Vagina (tissue), 2 donors: ENCODE measurements around the gene C1QTNF8. TPM values are rescaled to one million over a fixed set of nuclear protein-coding genes. Genes with fewer than 3 reads are reported as not detected.

Experiments
- DNase-seq, 2 donors: peaks; one replicate each; pipeline ENCODE4 v3.0.0-alpha.2; 2017; ENCODE audit errors: extremely low spot score in 2 of 2
- H3K27ac ChIP-seq: fragments of 200-600 bp; sonication (generic); one replicate; pipeline ENCODE4 v1.5.1; 2019
- H3K27me3 ChIP-seq: fragments of 200-600 bp; sonication (generic); one replicate; pipeline ENCODE4 v1.5.1; 2019
- H3K36me3 ChIP-seq, 2 donors: fragments of 200-600 bp; sonication (generic); one replicate each; pipeline ENCODE4 v1.5.1; 2017 to 2019
- H3K4me1 ChIP-seq: fragments of 200-600 bp; sonication (generic); one replicate; pipeline ENCODE4 v1.5.1; 2019
- H3K4me3 ChIP-seq, 2 donors: fragments of 200-600 bp; sonication (generic); 1 replicate in 1 of 2; 2 replicates in 1 of 2; pipeline ENCODE4 v1.5.1; 2016 to 2019
- H3K9me3 ChIP-seq: fragments of 200-600 bp; sonication (generic); one replicate; pipeline ENCODE4 v1.5.1; 2019
- POLR2A ChIP-seq, 2 donors: fragments of 450-650 bp; IDR thresholded peaks; one replicate each; pipeline ENCODE4 v1.6.1; 2017; ENCODE audit warnings: antibody characterized with exemption in 2 of 2, mild to moderate bottlenecking in 2 of 2, moderate library complexity in 2 of 2
- POLR2AphosphoS5 ChIP-seq, 2 donors: sonication (generic); formaldehyde crosslinking; IDR thresholded peaks; one replicate each; pipeline ENCODE4 v1.9.0; 2017; ENCODE audit warnings: antibody characterized with exemption in 2 of 2, mild to moderate bottlenecking in 2 of 2, low read depth in 1 of 2; ENCODE audit not compliant: insufficient read depth in 1 of 2
- intact Hi-C: fragments of 100-400 bp; cut with DNase I; formaldehyde crosslinking; loops from one replicate; pipeline ENCODE4 v1.15.1; 2023
- total RNA-seq: library from RNA; depleted of rRNA; stranded (reverse); fragments of >200 nt; gene quantifications from one replicate; pipeline ENCODE4 v1.2.3, GENCODE V29; 2016
- TF ChIP-seq, protein P1 (sequence below), 3 experiments: fragments of 450-650 bp in 2 of 3; fragments of 200-600 bp in 1 of 3; sonication (generic) in 1 of 3; IDR thresholded peaks; one replicate each; pipeline ENCODE4 v1.5.1; 2017 to 2019; ENCODE audit warnings: antibody characterized with exemption in 3 of 3, mild to moderate bottlenecking in 2 of 3, moderate library complexity in 2 of 3

C1QTNF8 gene
- total RNA-seq, 1 donor from 2014 or later: not detected

DNA sequence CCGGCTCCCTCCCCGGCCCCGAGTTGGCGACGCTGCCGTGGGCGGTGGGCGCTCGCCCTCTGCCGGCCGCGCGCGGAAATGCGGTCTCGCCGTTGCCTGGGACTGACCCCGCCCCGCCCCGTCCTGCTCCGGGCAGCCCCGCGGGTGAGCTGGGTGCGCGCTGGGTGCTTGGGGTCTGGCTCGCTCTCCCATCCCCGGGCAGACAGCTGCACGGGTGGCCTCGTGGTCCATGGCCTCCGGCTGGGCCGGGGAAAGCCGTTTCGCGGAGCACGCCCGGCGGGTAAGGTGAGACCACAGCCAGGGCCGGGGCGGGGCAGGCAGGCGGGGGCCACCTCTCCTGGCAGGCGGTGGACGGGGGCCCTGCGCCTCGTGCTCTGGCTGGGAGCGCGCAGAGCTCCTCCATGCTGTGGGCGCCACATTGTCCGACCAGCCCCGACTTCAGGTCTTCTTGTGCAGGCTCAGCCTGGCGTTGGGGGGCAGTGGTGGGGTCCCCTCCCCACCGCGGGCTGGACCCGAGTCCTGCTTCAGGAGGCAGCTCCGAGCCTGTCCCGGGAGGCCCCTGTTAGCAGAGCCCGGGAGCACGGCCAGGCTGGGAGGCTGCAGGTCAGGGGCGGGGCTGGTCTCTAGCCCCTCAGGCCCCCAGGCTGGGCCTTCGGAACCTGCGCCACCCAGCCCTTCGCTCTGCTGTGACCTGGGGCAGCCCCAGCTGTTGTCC is 7.0 kb upstream of the C1QTNF8 start:
- no peak for DNase-seq
- TF ChIP-seq, protein P1, sequence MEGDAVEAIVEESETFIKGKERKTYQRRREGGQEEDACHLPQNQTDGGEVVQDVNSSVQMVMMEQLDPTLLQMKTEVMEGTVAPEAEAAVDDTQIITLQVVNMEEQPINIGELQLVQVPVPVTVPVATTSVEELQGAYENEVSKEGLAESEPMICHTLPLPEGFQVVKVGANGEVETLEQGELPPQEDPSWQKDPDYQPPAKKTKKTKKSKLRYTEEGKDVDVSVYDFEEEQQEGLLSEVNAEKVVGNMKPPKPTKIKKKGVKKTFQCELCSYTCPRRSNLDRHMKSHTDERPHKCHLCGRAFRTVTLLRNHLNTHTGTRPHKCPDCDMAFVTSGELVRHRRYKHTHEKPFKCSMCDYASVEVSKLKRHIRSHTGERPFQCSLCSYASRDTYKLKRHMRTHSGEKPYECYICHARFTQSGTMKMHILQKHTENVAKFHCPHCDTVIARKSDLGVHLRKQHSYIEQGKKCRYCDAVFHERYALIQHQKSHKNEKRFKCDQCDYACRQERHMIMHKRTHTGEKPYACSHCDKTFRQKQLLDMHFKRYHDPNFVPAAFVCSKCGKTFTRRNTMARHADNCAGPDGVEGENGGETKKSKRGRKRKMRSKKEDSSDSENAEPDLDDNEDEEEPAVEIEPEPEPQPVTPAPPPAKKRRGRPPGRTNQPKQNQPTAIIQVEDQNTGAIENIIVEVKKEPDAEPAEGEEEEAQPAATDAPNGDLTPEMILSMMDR (IDR thresholded peaks at IDR 0.05): peak; percentile 48 to 56 (median 51)
- no peak for TF ChIP-seq POLR2AphosphoS5 (IDR thresholded peaks at IDR 0.05; ENCODE audit: insufficient read depth in 1 of 2, low read depth in 1 of 2)
- H3K4me3 ChIP-seq: peak overlapping the region in 1 of 2 donors; percentile 2

DNA sequence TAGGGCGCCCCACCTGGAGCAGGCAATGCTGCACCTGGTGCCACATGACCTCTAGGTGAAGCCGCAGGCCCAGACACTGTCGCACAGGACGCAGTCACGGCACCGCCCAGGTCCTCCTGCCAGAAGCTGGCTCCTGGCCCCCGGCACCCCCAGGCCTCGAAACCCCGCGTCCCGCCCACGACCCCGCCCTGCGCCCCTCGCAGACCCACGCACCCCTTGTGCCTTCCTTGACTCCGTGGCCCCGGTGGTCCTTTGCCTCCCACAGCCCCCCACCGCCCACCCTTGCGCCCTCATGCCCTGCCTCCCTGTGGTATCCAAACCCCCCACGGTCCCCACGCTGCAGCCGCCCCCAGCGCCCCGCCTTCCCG is 6.3 kb upstream of the C1QTNF8 start:
- intact Hi-C loops: no loop called here
- no peaks in the 10 kb centered on the region for H3K9me3 ChIP-seq
- no peaks in the 10 kb centered on the region for H3K36me3 ChIP-seq
- peaks cover 6% of the 10 kb centered on the region for H3K4me1 ChIP-seq
- H3K27me3 ChIP-seq: no peaks in the 10 kb centered on the region
- no peak overlapping the region for H3K27ac ChIP-seq
- no peak overlapping the region for H3K4me3 ChIP-seq
- no peak for DNase-seq
- TF ChIP-seq POLR2A (IDR thresholded peaks at IDR 0.05) (no peak), POLR2AphosphoS5 (IDR thresholded peaks at IDR 0.05; ENCODE audit: insufficient read depth in 1 of 2, low read depth in 1 of 2) (no peak)
- TF ChIP-seq, protein P1 (IDR thresholded peaks at IDR 0.05): no peak

More for the DNA sequence above, 7.0 kb upstream of the C1QTNF8 start:
- Histone ChIP-seq H3K36me3 (no peaks in the 10 kb centered on the region), H3K4me1 (peaks cover 6% of the 10 kb centered on the region), H3K27me3 (no peaks in the 10 kb centered on the region), H3K9me3 (no peaks in the 10 kb centered on the region), H3K27ac (no peak overlapping the region)
- intact Hi-C loops: no loop called here

DNA sequence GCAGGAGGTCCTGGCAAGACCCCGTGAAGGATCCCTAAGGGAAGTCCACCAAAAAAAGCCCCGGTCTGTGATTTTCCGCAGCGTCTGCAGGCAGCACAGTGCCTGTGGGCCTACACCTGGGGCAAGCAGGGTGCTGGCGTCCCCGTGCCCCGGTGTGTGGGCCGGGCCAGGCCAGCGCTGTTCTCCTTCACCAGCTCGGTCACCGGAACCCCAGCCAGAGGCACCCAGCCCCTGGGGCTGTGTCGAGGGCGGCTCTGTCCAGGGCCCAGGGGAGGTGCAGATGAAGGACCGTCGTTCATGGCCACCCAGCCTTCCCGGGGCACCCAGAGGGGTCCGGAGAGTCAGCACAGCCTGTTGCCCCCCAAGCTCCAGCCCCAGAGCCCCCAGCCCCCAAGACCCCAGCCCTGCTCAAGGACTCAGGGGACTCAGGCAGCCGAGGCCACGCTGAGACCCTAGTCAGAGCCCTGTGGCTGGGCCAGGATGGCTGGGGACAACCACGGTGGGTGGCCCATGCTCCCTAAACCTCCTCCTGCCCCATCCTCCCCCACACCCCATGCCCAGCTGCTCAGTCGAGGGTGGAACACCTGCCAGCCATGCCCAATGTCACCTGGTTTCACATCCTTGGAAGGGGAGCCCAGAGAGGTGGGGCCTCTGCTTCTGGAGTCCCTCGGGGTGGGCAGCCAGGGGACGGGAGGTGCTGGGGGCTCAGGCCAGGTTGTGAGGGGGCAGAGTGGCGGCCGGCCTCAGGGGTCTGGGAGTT is 5.7 kb upstream of the C1QTNF8 start:
- intact Hi-C loops: no loop called here
- Histone ChIP-seq H3K27me3 (no peaks in the 10 kb centered on the region), H3K27ac (no peak overlapping the region), H3K9me3 (no peaks in the 10 kb centered on the region), H3K4me1 (peaks cover 6% of the 10 kb centered on the region), H3K36me3 (no peaks in the 10 kb centered on the region), H3K4me3 (no peak overlapping the region)
- DNase-seq: no peak
- no peak for TF ChIP-seq POLR2A (IDR thresholded peaks at IDR 0.05)

DNA sequence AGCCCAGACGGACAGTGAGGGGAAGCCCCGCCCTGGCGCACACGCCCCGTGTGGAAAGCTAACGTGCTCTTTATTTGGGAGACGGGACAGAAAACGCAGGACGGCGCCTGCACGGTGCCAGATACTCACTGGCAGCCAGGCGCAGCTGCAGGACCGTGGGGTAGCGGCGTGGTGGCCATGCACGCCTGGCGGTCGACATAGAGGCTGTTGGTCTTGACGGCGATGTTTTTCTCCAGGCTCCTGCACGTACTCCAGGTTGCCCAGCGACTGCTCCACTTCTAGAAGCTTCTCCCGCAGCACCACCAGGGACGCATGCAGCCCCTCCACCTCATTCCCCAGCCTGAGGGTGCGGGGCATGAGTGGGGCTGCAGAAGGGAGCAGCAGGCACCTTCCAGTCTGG is 5.1 kb upstream of the C1QTNF8 start:
- peaks cover 6% of the 10 kb centered on the region for H3K4me1 ChIP-seq
- H3K4me3 ChIP-seq: no peak overlapping the region
- H3K9me3 ChIP-seq: no peaks in the 10 kb centered on the region
- TF ChIP-seq, protein P1 (IDR thresholded peaks at IDR 0.05): no peak
- TF ChIP-seq POLR2AphosphoS5 (IDR thresholded peaks at IDR 0.05; ENCODE audit: insufficient read depth in 1 of 2, low read depth in 1 of 2) (no peak), POLR2A (IDR thresholded peaks at IDR 0.05) (no peak)
- intact Hi-C loops: no loop called here
- no peak overlapping the region for H3K27ac ChIP-seq
- H3K27me3 ChIP-seq: no peaks in the 10 kb centered on the region
- no peaks in the 10 kb centered on the region for H3K36me3 ChIP-seq
- no peak for DNase-seq

DNA sequence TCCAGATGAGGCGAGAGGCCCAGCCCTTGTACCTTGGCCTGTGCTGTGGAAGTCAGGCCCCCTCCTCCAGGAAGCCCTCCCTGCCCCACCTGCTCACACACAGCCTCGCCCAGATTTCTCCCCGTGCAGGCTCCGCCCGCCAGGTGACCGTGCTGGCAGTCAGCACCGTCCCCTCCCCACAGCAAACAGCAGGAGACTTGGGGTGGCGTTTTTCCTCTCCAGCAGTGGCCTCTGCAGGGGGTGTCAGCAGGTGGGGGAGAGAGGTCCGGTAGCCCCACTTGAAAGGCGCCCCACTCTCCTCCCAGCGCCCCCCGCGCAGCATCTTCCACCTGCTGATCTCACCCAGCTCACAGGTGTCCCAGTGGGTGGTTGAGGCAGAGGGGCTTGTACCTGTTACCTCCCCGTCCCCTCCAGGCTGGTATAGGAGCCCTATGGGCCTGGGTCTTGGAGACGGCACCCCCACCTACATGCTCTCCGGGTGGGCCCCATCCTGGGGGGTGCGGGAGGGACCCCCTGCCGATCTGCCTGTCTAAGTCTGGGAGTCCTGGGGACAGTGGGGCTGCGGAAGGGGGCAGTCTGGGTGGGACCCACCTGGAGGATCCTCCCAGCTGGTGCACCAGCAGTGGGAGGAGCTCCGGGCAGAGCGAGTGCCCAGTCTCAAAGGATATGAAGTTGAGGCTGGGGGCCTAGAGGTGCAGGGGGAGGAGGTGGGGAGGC is 4.2 kb upstream of the C1QTNF8 start:
- no peaks in the 10 kb centered on the region for H3K27me3 ChIP-seq

More for the DNA sequence above, 4.2 kb upstream of the C1QTNF8 start:
- Histone ChIP-seq H3K4me3 (no peak overlapping the region), H3K36me3 (no peaks in the 10 kb centered on the region), H3K4me1 (peaks cover 6% of the 10 kb centered on the region), H3K9me3 (no peaks in the 10 kb centered on the region), H3K27ac (no peak overlapping the region)
- TF ChIP-seq POLR2A (IDR thresholded peaks at IDR 0.05): no peak
- TF ChIP-seq, protein P1 (IDR thresholded peaks at IDR 0.05): no peak
- TF ChIP-seq POLR2AphosphoS5 (IDR thresholded peaks at IDR 0.05; ENCODE audit: insufficient read depth in 1 of 2, low read depth in 1 of 2): no peak
- no peak for DNase-seq
- intact Hi-C loops: no loop called here
